Activated CD4-positive, alpha-beta T cell treated with anti-CD3 and anti-CD28 coated beads, Interleukin-10, Interleukin-2, amounts not matched to agents 100 ng/mL and 50 ng/mL, durations not matched to agents 16 hours and 8 hours (primary cell): ENCODE results near the gene CCN5.
"Not testable (repeated sequence)": the region's sequence is repeated elsewhere in the genome, so short reads cannot be mapped to it uniquely, and the experiment has no call there.

Experiments
- DNase-seq: peaks from one replicate; pipeline ENCODE4 v3.0.0-alpha.2; 2020

The CCN5 gene

DNA sequence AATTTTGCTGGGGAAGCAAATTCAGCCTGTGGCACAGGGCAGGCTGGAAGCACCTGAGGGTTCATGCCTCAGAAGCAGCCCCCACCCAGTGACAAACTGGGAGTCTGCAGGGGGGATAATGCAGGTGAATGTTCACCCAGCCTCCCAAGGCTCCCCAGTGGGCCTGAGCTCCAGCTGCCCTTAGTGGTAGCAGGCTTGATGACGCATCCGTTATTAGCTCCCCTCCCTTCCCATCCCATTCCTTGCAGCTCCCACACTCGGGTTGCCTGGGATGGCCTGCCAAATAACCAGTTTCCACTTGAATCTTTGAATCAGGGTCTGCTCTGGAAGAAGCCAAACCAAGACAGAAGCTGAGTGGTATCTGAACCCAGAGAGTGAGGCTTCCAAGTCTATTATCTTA lies 46.3 kb downstream of the CCN5 start:
- no peak for DNase-seq

DNA sequence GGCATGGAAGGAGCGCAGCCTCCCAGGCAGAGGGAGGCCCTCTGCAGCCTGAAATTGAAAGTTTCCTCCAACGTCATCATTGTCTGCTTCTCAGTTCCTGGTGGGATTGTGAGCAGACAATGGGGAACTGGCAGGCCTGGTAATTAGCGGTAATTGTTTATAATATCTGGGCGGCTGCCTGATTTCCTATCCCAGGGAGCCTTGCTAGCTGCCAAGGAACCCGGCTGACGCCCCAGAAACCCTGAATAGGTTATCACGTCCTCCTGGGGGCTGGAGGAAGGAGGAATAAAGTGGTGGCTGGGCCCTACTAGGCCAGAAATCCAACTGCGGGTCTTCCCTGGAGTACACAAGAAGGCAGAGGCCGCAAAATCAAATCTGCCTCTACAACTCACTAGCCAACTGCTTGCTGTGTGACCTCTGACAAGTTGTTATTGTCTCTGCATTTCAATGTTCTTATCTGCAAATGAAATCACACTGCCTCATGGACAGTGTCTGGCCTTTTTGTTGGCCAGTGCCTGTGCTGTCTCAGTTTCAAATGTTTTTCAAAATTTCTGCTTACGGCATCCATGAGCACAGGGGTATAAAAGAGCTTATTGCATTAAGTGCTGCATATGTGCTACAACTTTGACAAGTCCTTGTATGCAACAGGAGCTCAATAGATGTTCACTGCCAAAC lies 47.4 kb downstream of the CCN5 start:
- no peak for DNase-seq

DNA sequence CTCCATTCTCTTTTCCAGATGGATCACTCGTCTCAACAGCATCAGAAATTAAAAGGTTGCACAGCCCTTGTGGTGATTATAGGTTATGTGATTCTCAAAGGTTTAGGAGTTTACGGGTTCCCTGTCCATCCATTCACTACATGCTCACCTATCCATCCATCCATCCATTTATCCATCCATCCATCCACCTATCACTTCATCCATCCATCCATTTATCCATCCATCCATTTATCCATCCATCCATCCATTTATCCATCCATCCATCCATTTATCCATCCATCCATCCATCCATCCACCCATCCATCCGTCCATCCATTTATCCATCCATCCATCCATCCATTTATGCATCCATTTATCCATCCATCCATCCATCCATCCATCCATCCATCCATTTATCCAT lies 48.6 kb downstream of the CCN5 start:
- DNase-seq, result not testable (repeated sequence)

DNA sequence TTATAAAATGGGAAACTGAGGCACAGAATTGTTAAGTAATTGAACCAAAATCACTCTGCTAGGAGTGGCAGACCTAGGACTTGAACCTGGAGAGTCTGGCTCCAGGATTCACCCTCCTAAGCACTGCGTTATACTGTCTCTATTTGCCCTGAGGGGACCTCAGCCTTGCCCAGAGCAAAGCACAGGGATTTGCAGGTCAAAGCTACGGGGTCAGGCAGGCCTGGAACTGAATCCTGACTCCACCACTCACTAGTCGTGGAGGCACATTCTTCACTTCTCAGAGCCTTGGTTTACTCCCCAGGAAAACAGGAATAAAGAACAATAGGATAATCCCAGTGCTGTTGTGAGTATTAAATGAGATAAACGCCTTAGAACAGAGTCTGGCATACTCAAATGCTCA lies 49.9 kb downstream of the CCN5 start:
- DNase-seq, result no peak

DNA sequence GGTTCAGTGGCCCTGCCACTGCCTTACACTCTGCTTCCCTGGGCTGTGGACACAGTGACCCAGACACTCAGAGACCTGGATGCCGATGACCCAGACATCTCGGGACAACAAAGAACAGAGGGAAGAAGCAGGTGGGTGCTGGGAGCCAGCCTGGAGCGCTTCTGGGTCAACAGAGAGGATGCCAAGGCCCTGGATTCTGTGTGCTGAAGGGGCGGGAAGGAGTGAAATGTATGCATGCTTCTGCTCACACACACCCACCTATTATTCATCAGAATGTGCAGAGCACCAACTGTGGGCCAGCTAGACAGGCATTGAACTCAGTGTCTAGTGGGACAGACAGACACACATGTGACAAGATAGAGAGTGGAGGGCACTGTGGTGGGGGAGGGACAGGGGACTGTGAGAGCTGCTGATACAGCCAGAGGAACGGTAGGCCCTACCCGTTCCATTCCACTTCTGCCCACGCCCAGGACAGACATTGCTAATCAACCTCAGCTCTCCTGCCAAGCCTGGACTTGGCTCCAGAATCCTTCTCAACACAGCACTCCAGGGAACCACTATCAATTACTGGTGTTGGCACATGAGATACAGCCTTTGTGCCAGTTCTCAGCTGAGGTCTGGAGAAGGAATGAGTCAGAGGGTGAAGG lies 50.7 kb downstream of the CCN5 start:
- DNase-seq, result no peak

DNA sequence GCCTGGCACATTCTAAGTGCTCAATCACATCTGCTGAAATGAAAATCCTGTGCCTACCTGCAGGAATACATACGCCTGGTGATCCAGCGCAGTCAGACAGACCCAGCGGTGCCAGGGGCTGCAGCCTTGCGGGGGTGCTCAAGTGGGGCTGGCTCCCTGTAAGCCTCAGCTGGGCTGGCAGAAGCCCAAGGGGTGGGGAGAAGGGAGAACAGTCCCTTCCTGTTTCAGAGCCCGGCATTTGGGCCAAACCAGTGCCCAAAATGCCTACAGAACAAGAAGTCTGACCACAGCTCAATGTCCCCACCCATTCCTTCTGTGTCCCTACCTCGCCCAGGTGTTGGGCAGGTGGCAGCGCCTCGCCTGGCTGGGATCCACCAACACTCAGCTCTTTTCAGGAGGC lies 53.1 kb downstream of the CCN5 start:
- DNase-seq, result no peak

DNA sequence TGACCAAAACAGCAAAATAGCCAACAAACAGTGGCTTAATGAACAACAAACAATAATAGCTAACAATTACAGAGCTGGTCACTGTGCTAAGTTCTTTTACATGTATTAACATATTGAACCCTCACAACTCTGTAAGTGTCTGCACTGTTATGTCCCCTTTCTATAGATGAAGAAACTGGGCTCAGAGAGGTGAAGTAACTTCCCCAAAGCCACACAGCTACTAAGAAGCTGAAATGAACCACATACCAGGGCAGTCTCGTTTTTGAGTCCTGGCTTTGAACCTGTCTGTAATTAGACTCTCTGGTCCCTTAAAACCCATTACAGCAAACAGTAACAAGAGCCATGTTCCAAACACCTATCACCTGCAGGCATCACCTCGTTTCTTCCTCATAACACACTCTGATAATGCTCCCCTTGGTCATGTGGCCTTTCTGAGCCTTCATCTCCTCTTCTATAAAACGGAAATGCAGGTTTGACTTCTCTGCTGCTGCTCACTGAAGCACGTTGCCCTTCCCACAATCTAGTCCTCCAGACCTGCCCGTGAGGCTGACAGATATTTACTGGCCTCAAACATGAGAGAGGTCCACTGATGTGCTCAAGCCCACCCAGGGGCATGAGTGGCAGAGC lies 53.8 kb downstream of the CCN5 start:
- DNase-seq, result no peak

DNA sequence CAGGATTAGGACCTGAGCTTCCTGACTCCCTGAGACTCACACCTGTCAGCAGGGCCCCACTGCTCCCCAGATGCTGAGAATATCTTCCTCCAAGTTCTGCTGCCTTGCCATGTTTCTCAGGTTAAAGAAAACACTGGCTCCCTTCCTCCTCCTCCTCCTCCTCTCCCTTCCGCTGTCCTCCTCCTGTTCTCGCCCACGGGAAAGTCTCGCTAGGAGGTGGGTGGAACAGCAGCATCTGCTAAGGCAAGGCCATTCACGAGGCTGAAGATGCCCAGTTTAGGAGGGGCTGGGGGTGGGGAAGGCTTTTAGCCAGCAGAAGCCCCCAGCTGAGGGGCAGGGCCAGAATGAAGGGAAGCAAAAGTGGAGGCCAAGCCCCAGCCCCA lies 54.3 kb downstream of the CCN5 start:
- DNase-seq, result no peak

DNA sequence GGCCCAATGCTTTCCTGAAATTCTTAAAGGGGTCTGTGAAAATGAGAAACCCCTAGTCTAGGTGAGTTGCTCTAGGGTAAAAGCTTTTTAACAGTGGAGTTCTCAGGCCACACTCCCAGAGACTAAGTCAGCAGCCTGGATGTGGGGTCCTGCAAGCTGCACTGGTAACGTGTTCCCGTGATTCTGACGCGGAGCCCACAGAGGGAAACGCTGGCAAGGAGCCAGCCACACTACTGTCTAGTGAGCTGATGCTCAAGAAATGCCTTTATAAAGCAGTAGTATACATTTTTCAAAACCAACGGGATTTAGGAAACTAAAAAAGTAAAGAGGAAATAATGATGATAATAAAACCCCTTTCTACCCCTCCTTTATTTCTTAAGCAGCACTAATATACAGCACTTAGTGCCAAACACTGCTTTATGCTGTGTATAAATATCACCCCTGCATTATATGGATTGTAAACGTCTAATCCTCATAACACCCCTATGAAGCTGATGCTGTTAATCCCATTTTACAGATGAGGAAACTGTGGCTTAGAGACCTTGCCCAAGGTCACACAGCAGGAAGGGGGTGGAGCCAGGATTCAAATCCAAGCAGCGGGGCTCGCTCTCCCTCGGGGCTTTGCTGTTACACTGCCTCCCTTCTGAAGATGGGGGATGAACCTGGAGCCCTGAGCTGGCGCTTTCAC lies 55.5 kb downstream of the CCN5 start:
- no peak for DNase-seq

DNA sequence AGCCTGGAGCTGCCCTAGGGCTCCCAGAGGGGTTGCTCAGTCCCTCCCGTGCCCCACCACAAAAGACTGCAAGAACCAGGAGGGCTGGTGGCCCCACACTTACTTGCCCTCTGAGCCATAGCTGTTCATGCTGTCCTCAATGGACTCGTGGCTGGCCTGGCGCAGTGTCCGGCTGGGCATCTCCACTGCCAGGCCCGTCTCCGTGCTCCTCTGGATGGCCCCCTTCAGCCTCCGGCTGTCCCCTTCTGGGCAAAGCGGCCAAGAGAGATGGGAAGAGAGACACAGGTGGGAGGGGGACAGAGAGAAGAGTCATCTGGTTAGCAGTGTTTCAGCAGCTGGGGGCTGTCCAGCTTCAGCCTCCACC lies 56.0 kb downstream of the CCN5 start:
- DNase-seq, result no peak

DNA sequence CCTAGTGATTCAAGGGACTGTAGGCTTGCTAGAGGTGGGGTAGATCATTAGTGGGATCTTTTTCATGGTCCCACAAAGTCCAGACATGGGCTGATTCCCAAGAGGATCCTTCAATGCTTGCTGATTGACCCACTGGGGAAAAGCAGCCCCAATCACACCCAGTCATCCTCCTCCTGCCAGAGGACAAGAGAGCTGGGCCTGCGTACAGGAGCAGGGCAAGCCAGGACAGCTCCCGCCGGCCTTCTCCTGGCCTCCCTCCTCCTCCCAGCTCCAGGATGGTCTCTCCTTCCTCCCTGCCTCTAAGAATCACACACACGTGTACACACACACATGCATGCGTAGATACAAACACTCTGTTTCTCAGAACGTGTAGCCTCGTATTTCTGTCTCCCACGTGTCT lies 57.5 kb downstream of the CCN5 start:
- no peak for DNase-seq

DNA sequence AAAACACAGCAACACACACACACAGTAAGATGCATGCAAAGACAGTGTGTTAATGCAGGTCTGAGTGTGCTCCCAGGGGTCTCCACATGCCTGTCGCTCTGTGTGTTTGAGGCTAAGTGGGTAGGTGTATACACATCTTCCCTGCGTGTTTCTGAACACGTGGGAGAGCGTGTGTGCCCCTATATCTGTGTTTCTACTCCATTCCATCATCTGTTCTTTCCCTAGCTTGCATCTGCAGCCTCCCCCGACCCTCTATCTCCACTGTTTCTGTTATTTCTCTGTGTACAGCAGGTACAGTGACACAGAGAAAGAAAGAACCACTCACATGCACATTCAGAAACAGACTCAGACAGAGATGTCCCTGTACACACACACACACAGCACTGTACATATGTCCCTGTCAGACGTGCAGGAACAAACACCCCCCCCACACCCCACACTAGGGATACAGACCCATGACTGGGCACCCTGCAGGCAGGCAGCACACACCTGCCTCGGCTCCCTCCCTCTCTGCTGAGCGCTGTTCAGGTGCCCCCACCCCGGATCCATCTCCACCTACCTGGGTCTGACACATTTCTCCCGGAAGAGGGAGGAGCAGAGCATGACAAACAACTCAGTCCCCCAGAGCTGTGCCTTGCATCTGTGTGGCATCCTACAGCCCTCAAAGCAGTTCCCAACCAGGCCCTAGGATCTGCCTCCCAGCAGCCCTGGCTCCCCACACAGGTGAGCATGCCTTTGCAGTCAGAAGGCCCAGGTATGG lies 58.1 kb downstream of the CCN5 start:
- DNase-seq, result no peak

DNA sequence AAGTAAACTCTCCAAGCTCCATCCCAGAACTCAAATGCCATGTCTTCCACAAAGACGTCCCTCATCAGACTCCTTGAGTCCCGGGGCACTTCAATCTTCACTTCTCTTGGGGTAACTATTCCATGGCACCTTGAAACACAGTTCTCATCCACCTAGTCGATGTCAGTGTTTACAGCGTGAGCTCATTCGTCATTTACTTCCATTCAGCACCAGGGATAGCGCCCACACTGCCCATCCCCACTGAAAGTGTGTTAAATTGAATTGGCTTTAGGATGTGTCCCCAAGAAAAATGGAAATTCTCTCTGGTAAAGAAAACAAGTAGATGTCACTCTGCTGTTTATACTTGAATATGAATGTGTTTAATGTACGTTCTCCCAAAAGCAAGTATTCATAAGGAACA lies 61.8 kb downstream of the CCN5 start:
- DNase-seq, result no peak
